K562 (cell line): Measurements from ENCODE around the gene PIEZO2. TPM values are rescaled to one million over a fixed set of nuclear protein-coding genes. Genes with fewer than 3 reads are reported as not detected.

ENCODE experiments used
- ATAC-seq: fragments of 200-7000 bp; cut with Tn5 transposase; 3 replicates; pipeline ENCODE4 v1.9.1; 2020; ENCODE audit warnings: moderate library complexity
- BruUV-seq: library from RNA; stranded (reverse); fragments of 400-500 nt; replicated peaks from 2 replicates; lab custom pipeline; 2021; lab: Mats Ljungman, UMichigan
- CTCF ChIA-PET: fragments of 300-600 bp; formaldehyde crosslinking; extraction: SDS; loops from one replicate; lab custom pipeline; 2021; ENCODE audit warnings: low intra/inter-chr PET ratio; lab: Yijun Ruan, JAX
- POLR2A ChIA-PET: fragments of 300-600, 350-650 bp; sonication (Branson Sonifier 250); formaldehyde crosslinking; extraction: SDS; loops from one replicate; lab custom pipeline; 2021; ENCODE audit warnings: antibody characterized with exemption, inconsistent platforms; lab: Yijun Ruan, JAX
- DNase-seq, 4 experiments: peaks; one replicate each; pipeline versions ENCODE4 v3.0.0 to v3.0.0-alpha.2; 2011 to 2018; ENCODE audit warnings: low spot score in 3 of 4, mixed read lengths in 3 of 4; ENCODE audit errors: extremely low read depth in 1 of 4
- FAIRE-seq: peaks from 2 replicates; lab custom pipeline; 2011; peaks lifted over from hg19 to GRCh38; lab: Jason Lieb, UNC
- H2AFZ ChIP-seq: 2 replicates; pipeline ENCODE4 v1.6.0; 2011; ENCODE audit warnings: low read depth, low read length, control low read depth, inconsistent platforms
- H3K27ac ChIP-seq: fragments of 200-600 bp; 3 replicates; pipeline ENCODE4 v1.8.0; 2011; ENCODE audit warnings: low read depth, mild to moderate bottlenecking, control low read depth, inconsistent platforms, low read length, moderate library complexity, mixed read lengths; ENCODE audit errors: extremely low read depth
- H3K27me3 ChIP-seq, 2 experiments: fragments of 300-600 bp in 1 of 2; 2 replicates in 1 of 2; 3 replicates in 1 of 2; pipeline versions ENCODE4 v1.6.0 to v1.8.0; 2011; ENCODE audit warnings: inconsistent platforms in 2 of 2, low read length in 2 of 2, mild to moderate bottlenecking in 1 of 2, mixed read lengths in 1 of 2, moderate library complexity in 1 of 2; ENCODE audit not compliant: control insufficient read depth in 2 of 2, insufficient read depth in 2 of 2
- H3K36me3 ChIP-seq: fragments of 300-600 bp; 3 replicates; pipeline ENCODE4 v1.8.0; 2011; ENCODE audit warnings: mild to moderate bottlenecking, low read length, inconsistent platforms; ENCODE audit not compliant: control insufficient read depth, insufficient read depth
- H3K4me1 ChIP-seq, 2 experiments: fragments of 200-600 bp in 1 of 2; replicated peaks in 1 of 2; 2 replicates in 1 of 2; 3 replicates in 1 of 2; pipeline versions ENCODE4 v1.5.1 to v1.8.0; 2011; ENCODE audit warnings: inconsistent platforms in 2 of 2, low read length in 2 of 2, mild to moderate bottlenecking in 1 of 2, mixed read lengths in 1 of 2, moderate library complexity in 1 of 2; ENCODE audit not compliant: control insufficient read depth in 2 of 2, insufficient read depth in 2 of 2
- H3K4me2 ChIP-seq: 2 replicates; pipeline ENCODE4 v1.6.1; 2011; ENCODE audit warnings: low read length, control low read depth, inconsistent platforms, mixed read lengths; ENCODE audit not compliant: insufficient read depth
- H3K4me3 ChIP-seq: fragments of 200-600 bp; sonication (generic), shearing (Covaris generic); 2 replicates; pipeline ENCODE4 v1.5.1; 2016; ENCODE audit warnings: control low read depth, inconsistent platforms
- H3K79me2 ChIP-seq: fragments of 200-600 bp; 3 replicates; pipeline ENCODE4 v1.8.0; 2011; ENCODE audit warnings: low read length, inconsistent platforms; ENCODE audit not compliant: control insufficient read depth, insufficient read depth
- H3K9ac ChIP-seq, 2 experiments: 2 replicates each; pipeline versions ENCODE4 v1.6.0 to v1.6.1; 2011; ENCODE audit warnings: low read depth in 2 of 2, low read length in 2 of 2, control low read depth in 1 of 2, inconsistent platforms in 1 of 2, mild to moderate bottlenecking in 1 of 2, mixed read lengths in 1 of 2; ENCODE audit not compliant: insufficient read depth in 1 of 2
- H3K9me1 ChIP-seq: one replicate; pipeline ENCODE4 v1.6.0; 2011; ENCODE audit warnings: inconsistent platforms, mild to moderate bottlenecking, low read length, moderate library complexity; ENCODE audit not compliant: control insufficient read depth, insufficient read depth
- H3K9me3 ChIP-seq: replicated peaks from 2 replicates; pipeline ENCODE4 v1.5.1; 2011; ENCODE audit warnings: low read depth, low read length, inconsistent platforms; ENCODE audit not compliant: control insufficient read depth, insufficient read depth
- H4K20me1 ChIP-seq: replicated peaks from 2 replicates; pipeline ENCODE4 v1.6.1; 2011; ENCODE audit warnings: low read length, inconsistent platforms, mixed read lengths; ENCODE audit not compliant: control insufficient read depth, insufficient read depth
- CBFA2T3 ChIP-seq: fragments of 450-650 bp; IDR thresholded peaks from 2 replicates; pipeline ENCODE4 v1.6.1; 2017
- DLX4 ChIP-seq: fragments of 250-450 bp; sonication (Bioruptor Pico); IDR thresholded peaks from 2 replicates; pipeline ENCODE4 v1.6.1; 2021; ENCODE audit warnings: mild to moderate bottlenecking
- FOXM1 ChIP-seq, 2 experiments: fragments of 450-650 bp in 1 of 2; sonication (generic) in 1 of 2; formaldehyde crosslinking in 1 of 2; IDR thresholded peaks; 2 replicates each; pipeline versions ENCODE4 v1.6.1 to v1.9.0; 2017 to 2022; ENCODE audit warnings: low read depth in 2 of 2, mild to moderate bottlenecking in 2 of 2, missing genetic modification reagents in 1 of 2, moderate library complexity in 1 of 2
- GABPA ChIP-seq: fragments of 200-800 bp; sonication (Bioruptor generic); conservative IDR thresholded peaks from 2 replicates; pipeline ENCODE4 v1.6.1; 2016; ENCODE audit warnings: low read depth, missing genetic modification characterization, missing compliant biosample characterization
- MAFK ChIP-seq: IDR thresholded peaks from 2 replicates; pipeline ENCODE4 v1.6.1; 2011; ENCODE audit warnings: low read length, improper control_type of control experiment
- NBN ChIP-seq: fragments of 450-650 bp; IDR thresholded peaks from 2 replicates; pipeline ENCODE4 v1.6.1; 2016; ENCODE audit warnings: low read depth, mild to moderate bottlenecking
- NCOA2 ChIP-seq, 2 experiments: fragments of 450-650 bp; IDR thresholded peaks; 2 replicates each; pipeline ENCODE4 v1.6.1; 2018; ENCODE audit warnings: mild to moderate bottlenecking in 2 of 2, moderate library complexity in 1 of 2; ENCODE audit not compliant: partially characterized antibody in 2 of 2
- NR2C2 ChIP-seq, 2 experiments: fragments of 200-800 bp in 1 of 2; sonication (Bioruptor generic) in 1 of 2; sonication (generic) in 1 of 2; formaldehyde crosslinking in 1 of 2; IDR thresholded peaks; 2 replicates each; pipeline versions ENCODE4 v1.6.1 to v1.8.0; 2016 to 2022; ENCODE audit warnings: mild to moderate bottlenecking in 1 of 2, missing compliant biosample characterization in 1 of 2, missing genetic modification characterization in 1 of 2, missing genetic modification reagents in 1 of 2
- RAD21 ChIP-seq, 2 experiments: fragments of 250-450 bp in 1 of 2; fragments of 450-650 bp in 1 of 2; sonication (Bioruptor Pico) in 1 of 2; formaldehyde crosslinking in 1 of 2; IDR thresholded peaks in 1 of 2; conservative IDR thresholded peaks in 1 of 2; 2 replicates each; pipeline versions ENCODE4 v1.4.0 to v1.8.0; 2020 to 2022; ENCODE audit warnings: mild to moderate bottlenecking in 2 of 2, moderate library complexity in 1 of 2
- RAD51 ChIP-seq: fragments of 450-650 bp; IDR thresholded peaks from 2 replicates; pipeline ENCODE4 v1.7.1; 2016; ENCODE audit warnings: low read depth, mild to moderate bottlenecking, borderline replicate concordance
- RB1 ChIP-seq: fragments of 450-650 bp; IDR thresholded peaks from 2 replicates; pipeline ENCODE4 v1.6.1; 2017; ENCODE audit warnings: low read depth, mild to moderate bottlenecking
- TBL1XR1 ChIP-seq, 2 experiments: IDR thresholded peaks; 2 replicates each; pipeline ENCODE4 v1.6.1; 2012; ENCODE audit warnings: improper control_type of control experiment in 2 of 2, low read length in 2 of 2, mild to moderate bottlenecking in 1 of 2
- TFAP4 ChIP-seq: sonication (generic); formaldehyde crosslinking; IDR thresholded peaks from 2 replicates; pipeline ENCODE4 v1.8.0; 2022; ENCODE audit warnings: missing genetic modification reagents, mild to moderate bottlenecking, moderate library complexity, borderline replicate concordance
- XRCC5 ChIP-seq: fragments of 200-400 bp; formaldehyde crosslinking; IDR thresholded peaks from 2 replicates; pipeline ENCODE4 v1.6.1; 2017; ENCODE audit warnings: low read depth, mild to moderate bottlenecking, low read length
- ZKSCAN3 ChIP-seq: fragments of 250-450 bp; sonication (Bioruptor Pico); IDR thresholded peaks from 2 replicates; pipeline ENCODE4 v1.4.0; 2020
- ZNF785 ChIP-seq: fragments of 250-450 bp; sonication (Bioruptor Pico); IDR thresholded peaks from 2 replicates; pipeline ENCODE4 v1.4.0; 2020; ENCODE audit warnings: mild to moderate bottlenecking
- WGBS: fragments of 100-300 bp; shearing (Covaris generic); methylation state at CpG from one replicate; pipeline ENCODE4 v1.1.6; 2016; ENCODE audit warnings: low coverage, mixed read lengths; ENCODE audit not compliant: insufficient coverage; ENCODE audit errors: missing lambda C conversion rate; 5-methylcytosine and 5-hydroxymethylcytosine counted together
- in situ Hi-C: fragments of 300-500 bp; cut with MboI; formaldehyde crosslinking; loops from 4 replicates; pipeline ENCODE4 v1.15.0; 2018; ENCODE audit warnings: inconsistent platforms, mixed read lengths
- intact Hi-C: fragments of 100-400 bp; cut with micrococcal nuclease; formaldehyde crosslinking; loops from 2 replicates; pipeline ENCODE4 v1.14.2; 2022
- polyA plus RNA-seq, 8 experiments: library from polyadenylated mRNA; depleted of rRNA in 4 of 8; stranded (reverse) in 5 of 8; unstranded in 3 of 8; fragments of >200 nt; fragmentation: Nextera tagmentation in 2 of 8; fragmentation: Illumina TruSeq in 1 of 8; extraction: Ambion mirVana in 2 of 8; extraction: Trizol in 1 of 8; gene quantifications; 2 replicates each; pipeline versions ENCODE4 v1.2.1 to v1.2.3, GENCODE V29; 2011 to 2014; ENCODE audit warnings: inconsistent platforms in 1 of 8, missing spikeins in 1 of 8
- total RNA-seq, 7 experiments: library from RNA; depleted of rRNA in 6 of 7; stranded (reverse); fragments of >200 nt in 6 of 7; fragmentation: Illumina TruSeq in 2 of 7; extraction: Trizol in 2 of 7; gene quantifications; 2 replicates each; pipeline versions ENCODE4 v1.2.1 to v1.2.3, GENCODE V29; 2011 to 2021; ENCODE audit warnings: low replicate concordance in 1 of 7

PIEZO2 gene
- total and polyA plus RNA-seq, 9 of the 15 experiments (the other 6 are each of a cell fraction or from before 2014, with no cell fraction given): 0.54 to 4.1 (median 2.0) TPM

GRCh38 chr18:10850216-10850615 is 299.2 kb downstream of the PIEZO2 start (continued):
- no peak for TF ChIP-seq RB1
- no peak for TF ChIP-seq MAFK
- TF ChIP-seq, all 486 proteins: peak for 0

GRCh38 chr18:10847907-10848306 is 301.5 kb downstream of the PIEZO2 start:
- H3K9me3 ChIP-seq: no peaks in the 10 kb centered on the region
- ATAC-seq (no peak), DNase-seq (no peak), FAIRE-seq (no peak)
- no peaks in the 10 kb centered on the region for H3K79me2 ChIP-seq
- 16% methylated on average over 6 of the region's 6 CpGs for WGBS
- H3K36me3 ChIP-seq: no peaks in the 10 kb centered on the region
- intact Hi-C loops (no loop called here), in situ Hi-C loops (no loop called here)
- no peak overlapping the region for H3K9ac ChIP-seq
- H3K27me3 ChIP-seq: peaks cover 0 to 5% of the 10 kb centered on the region in 2 experiments; a peak in 1 of 5 replicates
- H3K4me2 ChIP-seq: no peak overlapping the region
- CTCF ChIA-PET: no interaction called here
- H3K4me3 ChIP-seq: no peak overlapping the region
- H3K9me1 ChIP-seq: no peaks in the 10 kb centered on the region
- H3K27ac ChIP-seq: no peak overlapping the region
- TF ChIP-seq TFAP4 (CRISPR knock-in tag) (no peak), ZNF785 (no peak), GABPA (tag) (no peak), CBFA2T3 (no peak), TBL1XR1 (IDR thresholded peaks at IDR 0.05; ENCODE audit: low read length in 2 of 2) (no peak), RAD51 (no peak), XRCC5 (no peak), ZKSCAN3 (CRISPR knock-in tag) (no peak), FOXM1 (IDR thresholded peaks at IDR 0.05; ENCODE audit: low read depth) (no peak), FOXM1 (CRISPR knock-in tag; IDR thresholded peaks at IDR 0.05; ENCODE audit: low read depth) (no peak), NR2C2 (CRISPR knock-in tag; IDR thresholded peaks at IDR 0.05) (no peak), NR2C2 (tag; IDR thresholded peaks at IDR 0.05) (no peak), DLX4 (CRISPR knock-in tag) (no peak), RAD21 (CRISPR knock-in tag; conservative IDR thresholded peaks at IDR 0.05 in 1 of 2, IDR thresholded peaks at IDR 0.05 in 1 of 2) (no peak), NBN (no peak), NCOA2 (IDR thresholded peaks at IDR 0.05; ENCODE audit: partially characterized antibody in 2 of 2) (no peak)
- no peaks in the 10 kb centered on the region for H4K20me1 ChIP-seq
- no peaks in the 10 kb centered on the region for H3K4me1 ChIP-seq
- POLR2A ChIA-PET: no interaction called here
- no TSS peak for BruUV-seq
- H2AFZ ChIP-seq: no peak overlapping the region
